K562 (cell line): ENCODE data around the gene RBM25. TPM values are rescaled to one million over a fixed set of nuclear protein-coding genes. Genes with fewer than 3 reads are reported as not detected.

Experiments
- ATAC-seq: fragments of 200-7000 bp; cut with Tn5 transposase; 3 replicates; pipeline ENCODE4 v1.9.1; 2020; ENCODE audit warnings: moderate library complexity
- BruUV-seq: library from RNA; stranded (reverse); fragments of 400-500 nt; replicated peaks from 2 replicates; lab custom pipeline; 2021; lab: Mats Ljungman, UMichigan
- CTCF ChIA-PET: fragments of 300-600 bp; formaldehyde crosslinking; extraction: SDS; loops from one replicate; lab custom pipeline; 2021; ENCODE audit warnings: low intra/inter-chr PET ratio; lab: Yijun Ruan, JAX
- POLR2A ChIA-PET: fragments of 300-600, 350-650 bp; sonication (Branson Sonifier 250); formaldehyde crosslinking; extraction: SDS; loops from one replicate; lab custom pipeline; 2021; ENCODE audit warnings: antibody characterized with exemption, inconsistent platforms; lab: Yijun Ruan, JAX
- DNase-seq, 4 experiments: peaks; one replicate each; pipeline versions ENCODE4 v3.0.0 to v3.0.0-alpha.2; 2011 to 2018; ENCODE audit warnings: low spot score in 3 of 4, mixed read lengths in 3 of 4; ENCODE audit errors: extremely low read depth in 1 of 4
- FAIRE-seq: peaks from 2 replicates; lab custom pipeline; 2011; peaks lifted over from hg19 to GRCh38; lab: Jason Lieb, UNC
- H2AFZ ChIP-seq: 2 replicates; pipeline ENCODE4 v1.6.0; 2011; ENCODE audit warnings: low read depth, low read length, control low read depth, inconsistent platforms
- H3K27ac ChIP-seq: fragments of 200-600 bp; 3 replicates; pipeline ENCODE4 v1.8.0; 2011; ENCODE audit warnings: low read depth, mild to moderate bottlenecking, control low read depth, inconsistent platforms, low read length, moderate library complexity, mixed read lengths; ENCODE audit errors: extremely low read depth
- H3K27me3 ChIP-seq, 2 experiments: fragments of 300-600 bp in 1 of 2; 2 replicates in 1 of 2; 3 replicates in 1 of 2; pipeline versions ENCODE4 v1.6.0 to v1.8.0; 2011; ENCODE audit warnings: inconsistent platforms in 2 of 2, low read length in 2 of 2, mild to moderate bottlenecking in 1 of 2, mixed read lengths in 1 of 2, moderate library complexity in 1 of 2; ENCODE audit not compliant: control insufficient read depth in 2 of 2, insufficient read depth in 2 of 2
- H3K36me3 ChIP-seq: fragments of 300-600 bp; 3 replicates; pipeline ENCODE4 v1.8.0; 2011; ENCODE audit warnings: mild to moderate bottlenecking, low read length, inconsistent platforms; ENCODE audit not compliant: control insufficient read depth, insufficient read depth
- H3K4me1 ChIP-seq, 2 experiments: fragments of 200-600 bp in 1 of 2; replicated peaks in 1 of 2; 2 replicates in 1 of 2; 3 replicates in 1 of 2; pipeline versions ENCODE4 v1.5.1 to v1.8.0; 2011; ENCODE audit warnings: inconsistent platforms in 2 of 2, low read length in 2 of 2, mild to moderate bottlenecking in 1 of 2, mixed read lengths in 1 of 2, moderate library complexity in 1 of 2; ENCODE audit not compliant: control insufficient read depth in 2 of 2, insufficient read depth in 2 of 2
- H3K4me2 ChIP-seq: 2 replicates; pipeline ENCODE4 v1.6.1; 2011; ENCODE audit warnings: low read length, control low read depth, inconsistent platforms, mixed read lengths; ENCODE audit not compliant: insufficient read depth
- H3K4me3 ChIP-seq: fragments of 200-600 bp; sonication (generic), shearing (Covaris generic); 2 replicates; pipeline ENCODE4 v1.5.1; 2016; ENCODE audit warnings: control low read depth, inconsistent platforms
- H3K79me2 ChIP-seq: fragments of 200-600 bp; 3 replicates; pipeline ENCODE4 v1.8.0; 2011; ENCODE audit warnings: low read length, inconsistent platforms; ENCODE audit not compliant: control insufficient read depth, insufficient read depth
- H3K9ac ChIP-seq, 2 experiments: 2 replicates each; pipeline versions ENCODE4 v1.6.0 to v1.6.1; 2011; ENCODE audit warnings: low read depth in 2 of 2, low read length in 2 of 2, control low read depth in 1 of 2, inconsistent platforms in 1 of 2, mild to moderate bottlenecking in 1 of 2, mixed read lengths in 1 of 2; ENCODE audit not compliant: insufficient read depth in 1 of 2
- H3K9me1 ChIP-seq: one replicate; pipeline ENCODE4 v1.6.0; 2011; ENCODE audit warnings: inconsistent platforms, mild to moderate bottlenecking, low read length, moderate library complexity; ENCODE audit not compliant: control insufficient read depth, insufficient read depth
- H3K9me3 ChIP-seq: replicated peaks from 2 replicates; pipeline ENCODE4 v1.5.1; 2011; ENCODE audit warnings: low read depth, low read length, inconsistent platforms; ENCODE audit not compliant: control insufficient read depth, insufficient read depth
- H4K20me1 ChIP-seq: replicated peaks from 2 replicates; pipeline ENCODE4 v1.6.1; 2011; ENCODE audit warnings: low read length, inconsistent platforms, mixed read lengths; ENCODE audit not compliant: control insufficient read depth, insufficient read depth
- BCOR ChIP-seq: fragments of 450-650 bp; IDR thresholded peaks from 2 replicates; pipeline ENCODE4 v1.6.1; 2016
- HCFC1 ChIP-seq: IDR thresholded peaks from 2 replicates; pipeline ENCODE4 v1.6.1; 2012; ENCODE audit warnings: low read depth, low read length, improper control_type of control experiment
- HDGF ChIP-seq: fragments of 450-650 bp; IDR thresholded peaks from 2 replicates; pipeline ENCODE4 v1.6.1; 2016
- MAFG ChIP-seq: fragments of 450-650 bp; conservative IDR thresholded peaks from 2 replicates; pipeline ENCODE4 v1.6.1; 2016; ENCODE audit warnings: missing genetic modification characterization, missing compliant biosample characterization
- MITF ChIP-seq: IDR thresholded peaks from 2 replicates; pipeline ENCODE4 v1.6.1; 2014; ENCODE audit warnings: antibody characterized with exemption
- SETDB1 ChIP-seq: IDR thresholded peaks from one replicate; pipeline ENCODE4 v1.6.1; 2012; ENCODE audit warnings: low read length, control low read depth, inconsistent platforms
- SUPT5H ChIP-seq: fragments of 450-650 bp; IDR thresholded peaks from 2 replicates; pipeline ENCODE4 v1.6.1; 2016
- ZBTB7A ChIP-seq: IDR thresholded peaks from 2 replicates; pipeline ENCODE4 v1.6.1; 2011; ENCODE audit warnings: low read depth, mild to moderate bottlenecking, low read length, moderate library complexity, borderline replicate concordance; ENCODE audit not compliant: control insufficient read depth
- ZNF445 ChIP-seq: fragments of 250-450 bp; sonication (Bioruptor Pico); IDR thresholded peaks from 2 replicates; pipeline ENCODE4 v1.4.0; 2020; ENCODE audit warnings: low read depth, mild to moderate bottlenecking, moderate library complexity
- ZNF584 ChIP-seq: fragments of 200-800 bp; sonication (Bioruptor generic); IDR thresholded peaks from 2 replicates; pipeline ENCODE4 v1.6.1; 2016; ENCODE audit warnings: low read depth, mild to moderate bottlenecking, missing genetic modification characterization, missing compliant biosample characterization
- WGBS: fragments of 100-300 bp; shearing (Covaris generic); methylation state at CpG from one replicate; pipeline ENCODE4 v1.1.6; 2016; ENCODE audit warnings: low coverage, mixed read lengths; ENCODE audit not compliant: insufficient coverage; ENCODE audit errors: missing lambda C conversion rate; 5-methylcytosine and 5-hydroxymethylcytosine counted together
- in situ Hi-C: fragments of 300-500 bp; cut with MboI; formaldehyde crosslinking; loops from 4 replicates; pipeline ENCODE4 v1.15.0; 2018; ENCODE audit warnings: inconsistent platforms, mixed read lengths
- intact Hi-C: fragments of 100-400 bp; cut with micrococcal nuclease; formaldehyde crosslinking; loops from 2 replicates; pipeline ENCODE4 v1.14.2; 2022
- polyA plus RNA-seq, 8 experiments: library from polyadenylated mRNA; depleted of rRNA in 4 of 8; stranded (reverse) in 5 of 8; unstranded in 3 of 8; fragments of >200 nt; fragmentation: Nextera tagmentation in 2 of 8; fragmentation: Illumina TruSeq in 1 of 8; extraction: Ambion mirVana in 2 of 8; extraction: Trizol in 1 of 8; gene quantifications; 2 replicates each; pipeline versions ENCODE4 v1.2.1 to v1.2.3, GENCODE V29; 2011 to 2014; ENCODE audit warnings: inconsistent platforms in 1 of 8, missing spikeins in 1 of 8
- total RNA-seq, 7 experiments: library from RNA; depleted of rRNA in 6 of 7; stranded (reverse); fragments of >200 nt in 6 of 7; fragmentation: Illumina TruSeq in 2 of 7; extraction: Trizol in 2 of 7; gene quantifications; 2 replicates each; pipeline versions ENCODE4 v1.2.1 to v1.2.3, GENCODE V29; 2011 to 2021; ENCODE audit warnings: low replicate concordance in 1 of 7
- TF ChIP-seq, protein P1 (sequence below), 2 experiments: fragments of 450-650 bp; IDR thresholded peaks; 2 replicates each; pipeline ENCODE4 v1.6.1; 2016
- TF ChIP-seq, protein P2 (sequence below): sonication (generic); formaldehyde crosslinking; IDR thresholded peaks from 2 replicates; pipeline ENCODE4 v1.8.1; 2022; ENCODE audit warnings: missing genetic modification reagents
- TF ChIP-seq, protein P3 (sequence below): sonication (generic); formaldehyde crosslinking; IDR thresholded peaks from 2 replicates; pipeline ENCODE4 v1.8.1; 2023; ENCODE audit warnings: mild to moderate bottlenecking, missing genetic modification reagents

RBM25 gene
- total and polyA plus RNA-seq, 9 of the 15 experiments (the other 6 are each of a cell fraction or from before 2014, with no cell fraction given), result 28.6 to 80.1 (median 48.1) TPM

DNA sequence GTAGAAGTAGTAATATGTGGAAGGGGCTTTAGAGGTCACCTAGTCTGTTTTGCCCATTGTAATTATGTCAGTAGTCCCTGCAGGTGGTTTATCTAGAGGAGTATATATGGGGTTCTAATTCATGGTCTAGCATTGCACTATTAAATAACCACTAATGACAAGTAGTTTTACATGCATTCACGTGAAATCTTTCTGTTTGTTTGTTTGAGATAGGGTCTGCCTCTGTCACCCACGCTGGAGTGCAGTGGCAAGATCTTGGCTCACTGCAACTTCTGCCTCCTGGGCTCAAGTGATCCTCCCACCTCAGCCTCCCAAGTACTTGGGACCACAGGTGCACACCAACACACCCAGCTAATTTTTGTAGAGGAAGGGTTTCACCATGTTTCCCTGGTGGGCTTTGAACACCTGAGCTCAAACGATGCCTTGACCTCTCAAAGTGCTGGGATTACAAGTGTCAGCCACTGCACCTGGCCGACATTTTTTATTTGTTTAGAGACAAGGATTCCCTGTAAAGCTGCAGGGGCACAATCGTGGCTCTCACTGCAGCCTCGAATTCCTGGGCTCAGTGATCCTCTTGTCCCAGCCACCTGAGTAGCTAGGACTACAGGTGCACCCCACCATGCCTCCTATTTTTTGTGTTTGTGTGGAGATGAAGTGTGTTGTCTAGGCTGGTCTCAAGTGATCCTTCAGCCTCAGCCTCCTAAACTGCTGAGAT lies 66.0 kb downstream of the RBM25 start:
- H3K36me3 ChIP-seq, result peaks cover 58% of the 10 kb centered on the region; the same call in 2 of the 3 replicates
- CTCF ChIA-PET, result no interaction called here
- ATAC-seq (no peak), DNase-seq (no peak), FAIRE-seq (no peak)
- no peaks in the 10 kb centered on the region for H3K4me1 ChIP-seq
- no peaks in the 10 kb centered on the region for H3K9me1 ChIP-seq
- no TSS peak for BruUV-seq
- H3K4me3 ChIP-seq, result no peak overlapping the region
- H3K9ac ChIP-seq, result no peak overlapping the region
- H3K4me2 ChIP-seq, result no peak overlapping the region
- intact Hi-C loops, result no loop called here
- POLR2A ChIA-PET, result interaction anchor here (0.6 to 1.9 kb wide), 2 partner anchors 12 to 479 kb away, joined by 4 to 14 read pairs; partner anchors contain the start of gene PSEN1
- no peaks in the 10 kb centered on the region for H3K9me3 ChIP-seq
- no peaks in the 10 kb centered on the region for H4K20me1 ChIP-seq
- in situ Hi-C loops, result no loop called here
- no peak overlapping the region for H3K27ac ChIP-seq
- 80% methylated on average over 6 of the region's 6 CpGs for WGBS
- no peaks in the 10 kb centered on the region for H3K79me2 ChIP-seq
- H3K27me3 ChIP-seq, result no peaks in the 10 kb centered on the region
- H2AFZ ChIP-seq, result no peak overlapping the region
- TF ChIP-seq MAFG (tag) (no peak), ZBTB7A (no peak), HDGF (no peak), ZNF584 (CRISPR knock-in tag) (no peak), ZNF445 (CRISPR knock-in tag) (no peak), MITF (no peak), BCOR (no peak), SETDB1 (no peak), SUPT5H (no peak), HCFC1 (no peak)
- TF ChIP-seq, protein P1, sequence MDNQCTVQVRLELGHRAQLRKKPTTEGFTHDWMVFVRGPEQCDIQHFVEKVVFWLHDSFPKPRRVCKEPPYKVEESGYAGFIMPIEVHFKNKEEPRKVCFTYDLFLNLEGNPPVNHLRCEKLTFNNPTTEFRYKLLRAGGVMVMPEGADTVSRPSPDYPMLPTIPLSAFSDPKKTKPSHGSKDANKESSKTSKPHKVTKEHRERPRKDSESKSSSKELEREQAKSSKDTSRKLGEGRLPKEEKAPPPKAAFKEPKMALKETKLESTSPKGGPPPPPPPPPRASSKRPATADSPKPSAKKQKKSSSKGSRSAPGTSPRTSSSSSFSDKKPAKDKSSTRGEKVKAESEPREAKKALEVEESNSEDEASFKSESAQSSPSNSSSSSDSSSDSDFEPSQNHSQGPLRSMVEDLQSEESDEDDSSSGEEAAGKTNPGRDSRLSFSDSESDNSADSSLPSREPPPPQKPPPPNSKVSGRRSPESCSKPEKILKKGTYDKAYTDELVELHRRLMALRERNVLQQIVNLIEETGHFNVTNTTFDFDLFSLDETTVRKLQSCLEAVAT (IDR thresholded peaks at IDR 0.05), result no peak
- TF ChIP-seq, protein P2, sequence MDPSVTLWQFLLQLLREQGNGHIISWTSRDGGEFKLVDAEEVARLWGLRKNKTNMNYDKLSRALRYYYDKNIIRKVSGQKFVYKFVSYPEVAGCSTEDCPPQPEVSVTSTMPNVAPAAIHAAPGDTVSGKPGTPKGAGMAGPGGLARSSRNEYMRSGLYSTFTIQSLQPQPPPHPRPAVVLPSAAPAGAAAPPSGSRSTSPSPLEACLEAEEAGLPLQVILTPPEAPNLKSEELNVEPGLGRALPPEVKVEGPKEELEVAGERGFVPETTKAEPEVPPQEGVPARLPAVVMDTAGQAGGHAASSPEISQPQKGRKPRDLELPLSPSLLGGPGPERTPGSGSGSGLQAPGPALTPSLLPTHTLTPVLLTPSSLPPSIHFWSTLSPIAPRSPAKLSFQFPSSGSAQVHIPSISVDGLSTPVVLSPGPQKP (CRISPR knock-in tag), result no peak
- TF ChIP-seq, protein P3, sequence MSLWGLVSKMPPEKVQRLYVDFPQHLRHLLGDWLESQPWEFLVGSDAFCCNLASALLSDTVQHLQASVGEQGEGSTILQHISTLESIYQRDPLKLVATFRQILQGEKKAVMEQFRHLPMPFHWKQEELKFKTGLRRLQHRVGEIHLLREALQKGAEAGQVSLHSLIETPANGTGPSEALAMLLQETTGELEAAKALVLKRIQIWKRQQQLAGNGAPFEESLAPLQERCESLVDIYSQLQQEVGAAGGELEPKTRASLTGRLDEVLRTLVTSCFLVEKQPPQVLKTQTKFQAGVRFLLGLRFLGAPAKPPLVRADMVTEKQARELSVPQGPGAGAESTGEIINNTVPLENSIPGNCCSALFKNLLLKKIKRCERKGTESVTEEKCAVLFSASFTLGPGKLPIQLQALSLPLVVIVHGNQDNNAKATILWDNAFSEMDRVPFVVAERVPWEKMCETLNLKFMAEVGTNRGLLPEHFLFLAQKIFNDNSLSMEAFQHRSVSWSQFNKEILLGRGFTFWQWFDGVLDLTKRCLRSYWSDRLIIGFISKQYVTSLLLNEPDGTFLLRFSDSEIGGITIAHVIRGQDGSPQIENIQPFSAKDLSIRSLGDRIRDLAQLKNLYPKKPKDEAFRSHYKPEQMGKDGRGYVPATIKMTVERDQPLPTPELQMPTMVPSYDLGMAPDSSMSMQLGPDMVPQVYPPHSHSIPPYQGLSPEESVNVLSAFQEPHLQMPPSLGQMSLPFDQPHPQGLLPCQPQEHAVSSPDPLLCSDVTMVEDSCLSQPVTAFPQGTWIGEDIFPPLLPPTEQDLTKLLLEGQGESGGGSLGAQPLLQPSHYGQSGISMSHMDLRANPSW, result no peak
